ENCODE measurements around the gene LCE2A. TPM values are rescaled to one million over a fixed set of nuclear protein-coding genes. Genes with fewer than 3 reads are reported as not detected.
"Not testable (repeated sequence)": the region's sequence is repeated elsewhere in the genome, so short reads cannot be mapped to it uniquely, and the experiment has no call there.

The LCE2A gene
- polyA plus RNA-seq, 1 donor (not counting 4 experiments of a cell fraction or from before 2014, with no cell fraction given) = 0.16 TPM

- Histone ChIP-seq H3K4me3 (ENCODE audit: control insufficient read depth in 2 of 3, extremely low read depth in 1 of 3, insufficient read depth in 2 of 3, low read depth in 1 of 3, low read length in 3 of 3) (no peak overlapping the region), H3K4me1 (ENCODE audit: control insufficient read depth, extremely low read depth, insufficient read depth, low read length) (no peaks in the 10 kb centered on the region), H3K27me3 (ENCODE audit: control insufficient read depth, extremely low read depth, insufficient read depth, low read length) (peaks cover 18% of the 10 kb centered on the region), H3K9ac (ENCODE audit: control insufficient read depth, extremely low read depth, insufficient read depth, low read length) (no peak overlapping the region), H3K79me2 (ENCODE audit: control insufficient read depth, insufficient read depth, low read length) (no peaks in the 10 kb centered on the region), H3K9me3 (ENCODE audit: control insufficient read depth, low read depth, low read length) (no peaks in the 10 kb centered on the region), H4K20me1 (ENCODE audit: control insufficient read depth, extremely low read depth, insufficient read depth, low read length) (no peaks in the 10 kb centered on the region), H2AFZ (ENCODE audit: control insufficient read depth, low read length) (no peak overlapping the region), H3K4me2 (ENCODE audit: control insufficient read depth, extremely low read depth, insufficient read depth, low read depth, low read length) (no peak overlapping the region), H3K9me1 (ENCODE audit: control insufficient read depth, extremely low read depth, insufficient read depth, low read length) (no peaks in the 10 kb centered on the region), H3K27ac (ENCODE audit: control insufficient read depth, insufficient read depth, low read length) (no peak overlapping the region), H3K36me3 (ENCODE audit: control insufficient read depth in 2 of 2, extremely low read depth in 1 of 2, insufficient read depth in 2 of 2, low read length in 2 of 2) (no peaks in the 10 kb centered on the region)
- dilution Hi-C loops (cut with MboI; ENCODE audit: extremely low pct_ligation_motif_present, low sequenced_read_pairs) = no loop called here
- no peak for FAIRE-seq
- no peak for DNase-seq (ENCODE audit: low read depth, low spot score)
- TF ChIP-seq EZH2 (IDR thresholded peaks at IDR 0.05; ENCODE audit: low read length) = no peak
- no peak for TF ChIP-seq CTCF (optimal IDR thresholded peaks at IDR 0.05 in 1 of 3, IDR thresholded peaks at IDR 0.05 in 1 of 3, conservative IDR thresholded peaks at IDR 0.05 in 1 of 3; ENCODE audit: extremely low read depth in 1 of 3, insufficient read depth in 2 of 3, low read length in 3 of 3)
Observed at GRCh38 chr1:152667648-152668047, 30.5 kb upstream of the LCE2A start.

DNA sequence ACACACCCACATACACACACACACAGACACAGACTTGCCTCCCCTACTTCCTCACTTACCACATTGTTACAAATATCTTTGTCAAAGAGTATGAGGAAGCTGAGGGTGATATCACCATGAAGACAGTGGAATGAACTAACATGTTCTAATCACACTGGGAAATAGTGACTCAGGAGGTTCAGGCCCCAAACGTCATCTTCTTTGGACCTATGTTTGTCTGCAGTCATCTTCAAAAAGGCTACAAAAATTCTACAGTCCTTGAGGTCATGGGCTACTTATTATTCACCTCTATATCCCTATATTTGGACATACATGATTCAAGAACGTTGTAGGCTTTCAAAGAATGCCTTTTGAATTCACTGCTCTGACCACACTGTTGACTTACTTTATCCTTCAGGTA is 25.1 kb upstream of the LCE2A start:
- Histone ChIP-seq H3K4me1 (ENCODE audit: control insufficient read depth, extremely low read depth, insufficient read depth, low read length) (no peaks in the 10 kb centered on the region), H3K4me3 (ENCODE audit: control insufficient read depth in 2 of 3, extremely low read depth in 1 of 3, insufficient read depth in 2 of 3, low read depth in 1 of 3, low read length in 3 of 3) (no peak overlapping the region), H3K9ac (ENCODE audit: control insufficient read depth, extremely low read depth, insufficient read depth, low read length) (no peak overlapping the region), H3K27me3 (ENCODE audit: control insufficient read depth, extremely low read depth, insufficient read depth, low read length) (no peaks in the 10 kb centered on the region), H3K27ac (ENCODE audit: control insufficient read depth, insufficient read depth, low read length) (no peak overlapping the region), H4K20me1 (ENCODE audit: control insufficient read depth, extremely low read depth, insufficient read depth, low read length) (no peaks in the 10 kb centered on the region), H3K36me3 (ENCODE audit: control insufficient read depth in 2 of 2, extremely low read depth in 1 of 2, insufficient read depth in 2 of 2, low read length in 2 of 2) (no peaks in the 10 kb centered on the region), H3K9me3 (ENCODE audit: control insufficient read depth, low read depth, low read length) (no peaks in the 10 kb centered on the region), H3K4me2 (ENCODE audit: control insufficient read depth, extremely low read depth, insufficient read depth, low read depth, low read length) (no peak overlapping the region), H3K9me1 (ENCODE audit: control insufficient read depth, extremely low read depth, insufficient read depth, low read length) (no peaks in the 10 kb centered on the region), H3K79me2 (ENCODE audit: control insufficient read depth, insufficient read depth, low read length) (no peaks in the 10 kb centered on the region), H2AFZ (ENCODE audit: control insufficient read depth, low read length) (no peak overlapping the region)
- dilution Hi-C loops (cut with MboI; ENCODE audit: extremely low pct_ligation_motif_present, low sequenced_read_pairs) = no loop called here
- TF ChIP-seq CTCF (optimal IDR thresholded peaks at IDR 0.05 in 1 of 3, IDR thresholded peaks at IDR 0.05 in 1 of 3, conservative IDR thresholded peaks at IDR 0.05 in 1 of 3; ENCODE audit: extremely low read depth in 1 of 3, insufficient read depth in 2 of 3, low read length in 3 of 3) = no peak
- no peak for TF ChIP-seq EZH2 (IDR thresholded peaks at IDR 0.05; ENCODE audit: low read length)
- no peak for DNase-seq (ENCODE audit: low read depth, low spot score)
- FAIRE-seq = no peak

DNA sequence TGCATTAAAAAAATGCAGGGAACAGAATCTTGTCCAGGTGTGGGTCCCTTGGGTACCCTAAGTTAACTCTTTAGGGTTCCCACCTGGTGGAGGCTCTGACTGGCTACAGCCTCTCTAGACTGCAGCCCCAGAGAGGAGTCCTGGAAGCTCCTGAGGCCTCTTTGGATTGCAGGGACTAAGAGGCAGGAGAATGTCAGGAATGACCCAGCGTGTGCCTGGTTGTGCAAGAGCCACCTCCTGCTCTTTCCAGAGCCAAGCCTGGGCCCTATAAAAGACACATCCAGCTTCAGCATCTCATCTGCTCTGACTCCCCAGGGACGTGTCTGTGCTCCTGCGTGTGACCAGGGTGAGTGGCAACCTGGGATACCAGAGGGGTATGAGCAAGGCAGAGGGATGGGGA is 23.2 kb upstream of the LCE2A start, which contains the start of gene LCE2C:
LCE2C (plus strand) TSS at position 297 of the 400 bp plus-strand sequence. CDS start 737 bp downstream, outside the sequence.
- dilution Hi-C loops (cut with MboI; ENCODE audit: extremely low pct_ligation_motif_present, low sequenced_read_pairs); H2AFZ ChIP-seq (ENCODE audit: control insufficient read depth, low read length); H3K36me3 ChIP-seq (ENCODE audit: control insufficient read depth in 2 of 2, extremely low read depth in 1 of 2, insufficient read depth in 2 of 2, low read length in 2 of 2); H3K9me1 ChIP-seq (ENCODE audit: control insufficient read depth, extremely low read depth, insufficient read depth, low read length); DNase-seq (ENCODE audit: low read depth, low spot score); H3K79me2 ChIP-seq (ENCODE audit: control insufficient read depth, insufficient read depth, low read length); H4K20me1 ChIP-seq (ENCODE audit: control insufficient read depth, extremely low read depth, insufficient read depth, low read length); H3K9me3 ChIP-seq (ENCODE audit: control insufficient read depth, low read depth, low read length); H3K4me3 ChIP-seq (ENCODE audit: control insufficient read depth in 2 of 3, extremely low read depth in 1 of 3, insufficient read depth in 2 of 3, low read depth in 1 of 3, low read length in 3 of 3); FAIRE-seq; H3K9ac ChIP-seq (ENCODE audit: control insufficient read depth, extremely low read depth, insufficient read depth, low read length); H3K27ac ChIP-seq (ENCODE audit: control insufficient read depth, insufficient read depth, low read length); H3K4me1 ChIP-seq (ENCODE audit: control insufficient read depth, extremely low read depth, insufficient read depth, low read length); H3K4me2 ChIP-seq (ENCODE audit: control insufficient read depth, extremely low read depth, insufficient read depth, low read depth, low read length): not testable (repeated sequence)
- H3K27me3 ChIP-seq (ENCODE audit: control insufficient read depth, extremely low read depth, insufficient read depth, low read length) = peaks cover 11% of the 10 kb centered on the region
